ENCODE measurements around the gene KRT79. TPM values are rescaled to one million over a fixed set of nuclear protein-coding genes. Genes with fewer than 3 reads are reported as not detected.
A peak's percentile ranks its signal among the peaks of the same experiment; 100 is the strongest.

The KRT79 gene
- total RNA-seq, 1 experiment from 2014 or later = not detected

- DNase-seq (ENCODE audit: low read depth) = no peak
Observed at GRCh38 chr12:52835271-52836041, 1.3 kb upstream of the KRT79 start.

GRCh38 chr12:52834727-52835001 lies 553 bp upstream of the KRT79 start:
- DNase-seq (ENCODE audit: low read depth) = no peak

GRCh38 chr12:52832985-52833905 lies 866 bp downstream of the KRT79 start:
- DNase-seq (ENCODE audit: low read depth) = no peak

- DNase-seq (ENCODE audit: low read depth) = no peak
Observed at GRCh38 chr12:52832451-52832850, 1.7 kb downstream of the KRT79 start.

GRCh38 chr12:52831251-52831650 lies 2.9 kb downstream of the KRT79 start:
- no peak for DNase-seq (ENCODE audit: low read depth)

GRCh38 chr12:52829986-52830770 lies 3.9 kb downstream of the KRT79 start:
- DNase-seq (ENCODE audit: low read depth) = no peak

- no peak for DNase-seq (ENCODE audit: low read depth)
Observed at GRCh38 chr12:52828591-52829021, 5.5 kb downstream of the KRT79 start.

GRCh38 chr12:52828156-52828555 lies 6.0 kb downstream of the KRT79 start:
- DNase-seq (ENCODE audit: low read depth) = no peak

GRCh38 chr12:52827499-52828090 lies 6.5 kb downstream of the KRT79 start:
- no peak for DNase-seq (ENCODE audit: low read depth)

GRCh38 chr12:52826611-52827498 lies 7.3 kb downstream of the KRT79 start:
- peak; percentile 15 for DNase-seq (ENCODE audit: low read depth)

- DNase-seq (ENCODE audit: low read depth) = no peak
Observed at GRCh38 chr12:52825961-52826360, 8.2 kb downstream of the KRT79 start.

GRCh38 chr12:52824741-52825410 lies 9.2 kb downstream of the KRT79 start:
- no peak for DNase-seq (ENCODE audit: low read depth)

GRCh38 chr12:52823761-52824450 lies 10.2 kb downstream of the KRT79 start:
- DNase-seq (ENCODE audit: low read depth) = no peak

GRCh38 chr12:52822771-52823510 lies 11.2 kb downstream of the KRT79 start:
- DNase-seq (ENCODE audit: low read depth) = no peak

- peak; percentile 24 for DNase-seq (ENCODE audit: low read depth)
Observed at GRCh38 chr12:52821826-52822660, 12.1 kb downstream of the KRT79 start.

GRCh38 chr12:52821071-52821730 lies 12.9 kb downstream of the KRT79 start:
- no peak for DNase-seq (ENCODE audit: low read depth)

- no peak for DNase-seq (ENCODE audit: low read depth)
Observed at GRCh38 chr12:52820521-52820920, 13.6 kb downstream of the KRT79 start.
